Measurements from ENCODE around the gene CSF3R. TPM values are rescaled to one million over a fixed set of nuclear protein-coding genes. Genes with fewer than 3 reads are reported as not detected.

The CSF3R gene
- total and polyA plus RNA-seq, 2 of the 4 experiments (the other 2 are of a cell fraction) = not detected

- Histone ChIP-seq H3K23ac (ENCODE audit: low read depth, low read length) (no peak overlapping the region), H4K5ac (ENCODE audit: low read depth, low read length) (no peak overlapping the region), H2AK5ac (ENCODE audit: low read depth, low read length) (no peak overlapping the region), H3K79me1 (ENCODE audit: low read depth in 1 of 2, low read length in 2 of 2) (no peaks in the 10 kb centered on the region), H2AK9ac (replicated peaks; ENCODE audit: low read depth, low read length, poor library complexity) (peak overlapping the region; percentile 79), H3K4ac (ENCODE audit: low read depth, low read length) (no peak overlapping the region), H3K9ac (ENCODE audit: low read depth, low read length) (no peak overlapping the region), H3K4me2 (ENCODE audit: low read depth, low read length) (no peak overlapping the region), H4K20me1 (ENCODE audit: insufficient read depth, low read length) (no peaks in the 10 kb centered on the region), H3K9me3 (ENCODE audit: control insufficient read depth, insufficient read depth, low read length) (no peaks in the 10 kb centered on the region), H3K4me1 (ENCODE audit: control insufficient read depth, insufficient read depth, low read length) (no peaks in the 10 kb centered on the region), H2AFZ (replicated peaks; ENCODE audit: low read length, poor library complexity) (peak overlapping the region; percentile 26), H3K27ac (ENCODE audit: insufficient read depth, low read length) (no peak overlapping the region), H3K4me3 (ENCODE audit: insufficient read depth, low read depth, low read length) (no peak overlapping the region), H2BK120ac (ENCODE audit: low read depth, low read length) (no peak overlapping the region), H4K91ac (ENCODE audit: insufficient read depth, low read depth, low read length) (no peak overlapping the region), H3K14ac (replicated peaks; ENCODE audit: low read depth, low read length) (no peak overlapping the region), H3K36me3 (ENCODE audit: control insufficient read depth, insufficient read depth, low read length) (no peaks in the 10 kb centered on the region), H2BK5ac (ENCODE audit: low read depth, low read length, poor library complexity, severe bottlenecking) (no peak overlapping the region), H2BK15ac (ENCODE audit: low read depth, low read length) (no peak overlapping the region), H3K27me3 (ENCODE audit: control insufficient read depth, insufficient read depth, low read length) (no peaks in the 10 kb centered on the region; the same call in 1 of the 2 replicates), H4K8ac (ENCODE audit: low read depth in 2 of 2, low read length in 2 of 2) (no peak overlapping the region), H3K56ac (ENCODE audit: extremely low read depth, insufficient read depth, low read length) (no peak overlapping the region), H3K18ac (ENCODE audit: low read depth, low read length) (no peak overlapping the region), H2BK20ac (ENCODE audit: low read depth, low read length) (no peak overlapping the region), H3K9me1 (ENCODE audit: insufficient read depth, low read length) (no peaks in the 10 kb centered on the region)
- TF ChIP-seq CEBPB (IDR thresholded peaks at IDR 0.05; ENCODE audit: low read depth, low read length) = no peak
- TF ChIP-seq CTCF (conservative IDR thresholded peaks at IDR 0.05; ENCODE audit: low read depth, low read length) = peak; percentile 71
- TF ChIP-seq RAD21 (IDR thresholded peaks at IDR 0.05; ENCODE audit: low read length) = peak; percentile 75
- peak; percentile 32; the same call in 1 of the 2 replicates for TF ChIP-seq SMC3 (IDR thresholded peaks at IDR 0.05; ENCODE audit: low read depth, low read length)
- no peak for TF ChIP-seq BHLHE40 (IDR thresholded peaks at IDR 0.05; ENCODE audit: low read depth, low read length)
- TF ChIP-seq NFE2L2 (IDR thresholded peaks at IDR 0.05; ENCODE audit: low read depth, low read length) = no peak
- in situ Hi-C loops (cut with MboI; ENCODE audit: low sequenced_read_pairs) = no loop called here
- dilution Hi-C loops (cut with HindIII; ENCODE audit: low sequenced_read_pairs, unreplicated experiment) = no loop called here
- ChIA-PET CTCF (interaction anchor here (0.5 to 2.8 kb wide), 13 partner anchors 9 to 1779 kb away, joined by 3 to 8 read pairs (median 4); no protein-coding TSS in a partner anchor), POLR2A (ENCODE audit: unreplicated experiment) (no interaction called here)
- 44% methylated on average over 5 of the region's 10 CpGs; no CpG with 5 or more reads in 1 of the 2 experiments for WGBS, 2 experiments (ENCODE audit: extremely low coverage in 2 of 2, insufficient read length in 1 of 2)
- DNase-seq = peak; percentile 43
- intact Hi-C loops (cut with micrococcal nuclease) = loop anchor here (1.0 to 5.0 kb wide), 3 partner anchors 806 to 1346 kb away; no protein-coding TSS in a partner anchor
- peak; percentile 85 for ATAC-seq (ENCODE audit: low read depth)
- BruUV-seq (replicated peaks) = no TSS peak
These were observed 33.8 kb upstream of the CSF3R start for GRCh38 chr1:36516372-36517010.

All from IMR-90 (cell line).